ENCODE data around the gene FBLN2.

DNA sequence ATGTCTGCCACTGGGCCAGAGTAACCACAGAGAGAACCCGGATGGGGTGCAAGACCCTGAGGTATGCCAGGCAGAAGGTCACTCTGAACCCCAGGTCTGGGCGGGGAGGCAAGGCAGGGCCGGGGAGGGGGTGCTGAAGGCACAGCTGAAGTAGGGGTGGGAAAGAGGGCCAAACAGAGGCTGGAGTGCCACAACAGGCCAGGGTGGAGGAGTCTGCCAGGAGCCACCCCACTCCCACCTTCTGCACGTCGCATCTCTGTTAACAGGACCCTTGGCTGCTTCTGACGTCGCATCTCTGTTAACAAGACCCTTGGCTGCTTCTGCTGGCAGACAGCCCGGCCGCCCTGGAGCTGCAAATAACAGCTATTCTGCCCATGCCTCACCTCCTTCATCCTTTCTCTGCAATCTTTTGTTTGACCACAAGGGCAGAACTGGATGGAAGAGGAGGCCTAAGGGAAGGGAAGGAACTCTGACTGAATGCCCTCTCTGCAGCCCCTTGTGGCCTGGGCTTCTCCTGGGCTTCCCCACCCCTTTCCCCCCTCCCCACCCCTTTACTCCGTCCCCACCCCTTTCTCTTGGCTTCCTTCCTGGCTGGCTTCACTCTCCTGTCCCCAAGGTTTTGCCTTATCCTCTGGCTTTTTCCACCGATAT, 20.6 kb upstream of the FBLN2 start:
- TF ChIP-seq CTCF (conservative IDR thresholded peaks at IDR 0.05) (no peak), ZFX (IDR thresholded peaks at IDR 0.05) (no peak)
